ENCODE measurements around the gene SLC25A19. TPM values are rescaled to one million over a fixed set of nuclear protein-coding genes. Genes with fewer than 3 reads are reported as not detected.
"Not testable (repeated sequence)": the region's sequence is repeated elsewhere in the genome, so short reads cannot be mapped to it uniquely, and the experiment has no call there.

The SLC25A19 gene
- total and polyA plus RNA-seq, 2 experiments from 2014 or later = 12.2 to 13.2 TPM

DNA sequence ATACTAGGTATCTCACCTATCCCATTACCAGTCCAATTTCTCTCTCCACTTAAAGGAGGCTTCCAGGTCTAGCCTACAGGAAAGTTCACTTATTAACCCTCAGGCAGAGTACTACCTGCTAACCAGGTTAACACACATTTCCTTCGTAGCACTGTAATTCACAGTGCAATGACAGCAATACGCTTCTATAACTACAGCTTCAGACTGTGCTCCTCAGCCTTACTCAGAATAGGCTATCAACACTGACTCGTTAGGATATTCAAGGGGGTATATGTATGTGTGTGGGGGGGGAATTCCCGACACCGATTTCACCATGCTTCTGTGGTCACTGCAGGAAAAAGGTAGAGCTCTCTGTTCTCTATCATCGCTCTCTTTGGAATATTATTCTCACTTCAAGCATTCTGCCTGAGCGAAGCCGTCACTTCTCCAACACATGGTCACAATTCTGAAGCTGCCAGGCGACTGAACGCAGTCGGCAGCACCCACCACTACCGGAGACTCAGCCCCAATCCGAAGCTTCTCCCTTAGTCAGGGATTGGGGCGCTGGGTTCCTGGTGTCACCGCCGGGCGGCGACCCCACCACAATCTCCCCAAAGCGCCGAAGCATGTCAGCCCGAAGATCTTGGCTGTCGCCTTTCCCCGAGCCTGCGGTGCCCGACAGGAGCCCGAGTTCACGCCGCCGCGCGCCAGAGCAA lies 28.4 kb downstream of the SLC25A19 start:
- H3K36me3 ChIP-seq = peaks cover 3% of the 10 kb centered on the region
- DNase-seq (ENCODE audit: low read depth in 1 of 2, low spot score in 1 of 2) = peak in 1 of 2 donors; percentile 29
- peaks cover 14% of the 10 kb centered on the region for H3K4me1 ChIP-seq (ENCODE audit: low read depth)
- peak overlapping the region; percentile 99 for H3K27ac ChIP-seq
- no peaks in the 10 kb centered on the region for H3K27me3 ChIP-seq
- TF ChIP-seq, protein P1, sequence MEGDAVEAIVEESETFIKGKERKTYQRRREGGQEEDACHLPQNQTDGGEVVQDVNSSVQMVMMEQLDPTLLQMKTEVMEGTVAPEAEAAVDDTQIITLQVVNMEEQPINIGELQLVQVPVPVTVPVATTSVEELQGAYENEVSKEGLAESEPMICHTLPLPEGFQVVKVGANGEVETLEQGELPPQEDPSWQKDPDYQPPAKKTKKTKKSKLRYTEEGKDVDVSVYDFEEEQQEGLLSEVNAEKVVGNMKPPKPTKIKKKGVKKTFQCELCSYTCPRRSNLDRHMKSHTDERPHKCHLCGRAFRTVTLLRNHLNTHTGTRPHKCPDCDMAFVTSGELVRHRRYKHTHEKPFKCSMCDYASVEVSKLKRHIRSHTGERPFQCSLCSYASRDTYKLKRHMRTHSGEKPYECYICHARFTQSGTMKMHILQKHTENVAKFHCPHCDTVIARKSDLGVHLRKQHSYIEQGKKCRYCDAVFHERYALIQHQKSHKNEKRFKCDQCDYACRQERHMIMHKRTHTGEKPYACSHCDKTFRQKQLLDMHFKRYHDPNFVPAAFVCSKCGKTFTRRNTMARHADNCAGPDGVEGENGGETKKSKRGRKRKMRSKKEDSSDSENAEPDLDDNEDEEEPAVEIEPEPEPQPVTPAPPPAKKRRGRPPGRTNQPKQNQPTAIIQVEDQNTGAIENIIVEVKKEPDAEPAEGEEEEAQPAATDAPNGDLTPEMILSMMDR (IDR thresholded peaks at IDR 0.05; ENCODE audit: low read depth, low read length) = no peak
- peak overlapping the region; percentile 91 for H3K4me3 ChIP-seq
- no peaks in the 10 kb centered on the region for H3K9me3 ChIP-seq (ENCODE audit: low read depth)

DNA sequence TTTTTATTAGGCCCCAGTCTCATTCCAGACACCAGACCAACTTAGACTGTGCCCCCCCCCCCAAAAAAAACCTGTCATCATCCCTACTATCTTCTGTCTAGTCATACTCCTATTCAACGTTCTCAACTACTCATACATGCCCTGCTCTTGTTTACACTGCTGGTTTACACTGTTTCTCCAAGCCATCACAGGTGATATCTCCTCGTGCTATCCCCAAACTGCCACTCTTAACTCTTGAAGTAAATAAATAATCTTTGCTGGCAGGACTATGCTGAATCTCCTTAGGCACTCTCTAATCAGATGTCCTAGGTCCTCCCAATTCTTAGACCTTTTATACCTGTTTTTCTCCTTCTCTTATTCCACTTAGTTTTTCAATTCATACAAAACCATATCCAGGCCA lies 32.0 kb downstream of the SLC25A19 start:
- not testable (repeated sequence) for DNase-seq (ENCODE audit: low read depth in 1 of 2, low spot score in 1 of 2); H3K27me3 ChIP-seq; H3K36me3 ChIP-seq; H3K27ac ChIP-seq; H3K4me3 ChIP-seq; H3K4me1 ChIP-seq (ENCODE audit: low read depth); H3K9me3 ChIP-seq (ENCODE audit: low read depth)

DNA sequence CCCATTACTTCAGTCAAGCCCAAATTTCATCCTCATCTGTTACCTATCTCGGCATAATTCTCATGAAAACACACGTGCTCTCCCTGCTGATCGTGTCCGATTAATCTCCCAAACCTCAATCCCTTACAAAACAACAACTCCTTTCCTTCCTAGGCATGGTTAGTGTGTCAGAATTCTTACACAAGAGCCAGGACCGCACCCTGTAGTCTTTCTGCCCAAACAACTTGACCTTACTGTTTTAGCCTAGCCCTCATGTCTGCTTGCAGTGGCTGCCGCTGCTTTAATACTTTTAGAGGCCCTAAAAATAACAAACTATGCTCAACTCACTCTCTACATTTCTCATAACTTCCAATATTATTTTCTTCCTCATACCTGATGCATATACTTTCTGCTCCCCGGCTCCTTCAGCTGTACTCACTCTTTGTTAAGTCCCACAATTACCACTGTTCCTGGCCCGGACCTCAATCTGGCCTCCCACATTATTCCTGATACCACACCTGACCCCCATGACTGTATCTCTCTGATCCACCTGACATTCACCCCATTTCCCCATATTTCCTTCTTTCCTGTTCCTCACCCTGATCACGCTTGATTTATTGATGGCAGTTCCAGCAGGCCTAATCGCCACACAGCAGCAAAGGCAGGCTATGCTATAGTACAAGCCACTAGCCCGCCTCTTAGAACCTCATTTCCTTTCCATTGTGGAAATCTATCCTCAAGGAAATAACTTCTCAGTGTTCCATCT lies 33.1 kb downstream of the SLC25A19 start:
- not testable (repeated sequence) for H3K36me3 ChIP-seq; DNase-seq (ENCODE audit: low read depth in 1 of 2, low spot score in 1 of 2); H3K27ac ChIP-seq; H3K27me3 ChIP-seq; H3K4me1 ChIP-seq (ENCODE audit: low read depth); H3K4me3 ChIP-seq; H3K9me3 ChIP-seq (ENCODE audit: low read depth)

DNA sequence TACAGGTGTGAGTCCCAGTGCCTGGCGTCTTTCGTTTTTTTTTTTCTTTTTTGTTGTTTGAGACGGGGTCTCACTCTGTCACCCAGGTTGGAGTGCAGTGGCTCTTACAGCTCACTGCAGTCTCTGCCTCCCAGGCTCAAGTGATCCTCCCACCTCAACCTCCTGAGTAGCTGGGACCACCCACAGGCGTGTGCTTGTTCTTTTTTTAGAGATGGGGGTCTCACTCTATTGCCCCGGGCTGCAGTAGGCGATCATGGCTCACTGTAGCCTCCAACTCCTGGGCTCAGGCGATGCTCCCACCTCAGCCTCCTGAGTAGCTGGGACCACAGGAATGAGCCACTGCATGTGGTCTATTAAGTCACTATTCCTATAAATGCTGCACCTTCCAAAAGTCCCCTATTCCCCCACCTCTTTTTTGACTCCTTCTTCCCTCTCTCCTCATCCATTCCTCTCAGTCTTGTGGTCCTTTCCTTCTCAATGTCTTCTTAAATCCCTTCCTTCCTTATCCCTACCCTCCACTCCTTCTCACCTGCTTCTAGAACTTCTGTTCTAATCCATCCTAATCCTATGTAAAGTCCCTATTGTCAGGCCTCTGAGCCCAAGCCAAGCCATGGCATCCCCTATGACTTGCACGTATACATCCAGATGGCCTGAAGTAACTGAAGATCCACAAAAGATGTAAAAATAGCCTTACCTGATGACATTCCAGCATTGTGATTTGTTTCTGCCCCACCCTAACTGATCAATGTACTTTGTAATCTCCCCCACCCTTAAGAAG lies 37.0 kb downstream of the SLC25A19 start:
- Histone ChIP-seq H3K36me3 (no peaks in the 10 kb centered on the region), H3K4me3 (no peak overlapping the region), H3K27ac (no peak overlapping the region), H3K27me3 (no peaks in the 10 kb centered on the region), H3K4me1 (ENCODE audit: low read depth) (no peaks in the 10 kb centered on the region), H3K9me3 (ENCODE audit: low read depth) (no peaks in the 10 kb centered on the region)
- no peak for DNase-seq (ENCODE audit: low read depth in 1 of 2, low spot score in 1 of 2)
- TF ChIP-seq, protein P1 (IDR thresholded peaks at IDR 0.05; ENCODE audit: low read depth, low read length) = no peak

DNA sequence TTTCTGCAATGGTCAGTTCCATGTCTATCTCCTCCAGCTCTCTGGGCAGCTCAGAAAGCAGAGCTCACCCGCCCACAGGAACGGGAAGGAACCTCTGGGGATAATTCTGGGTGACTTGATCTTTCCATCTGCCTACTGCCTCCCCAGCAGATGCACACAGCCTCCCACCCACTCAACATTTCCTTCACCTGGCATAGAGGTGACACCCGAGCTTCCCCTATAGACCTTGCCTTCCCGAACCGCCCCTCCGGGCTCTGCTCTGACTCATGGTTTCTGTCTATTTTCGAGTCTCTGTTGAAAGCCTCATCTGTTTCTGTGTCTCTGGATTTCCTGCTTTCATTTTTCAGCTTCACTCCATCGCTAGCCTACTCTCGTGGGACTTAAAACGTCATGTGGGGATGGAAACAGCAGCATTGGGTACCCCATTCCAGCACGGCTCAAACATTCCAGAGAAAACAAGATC lies 39.2 kb downstream of the SLC25A19 start:
- no peak overlapping the region for H3K27ac ChIP-seq
- no peaks in the 10 kb centered on the region for H3K4me1 ChIP-seq (ENCODE audit: low read depth)
- no peaks in the 10 kb centered on the region for H3K27me3 ChIP-seq
- TF ChIP-seq, protein P1 (IDR thresholded peaks at IDR 0.05; ENCODE audit: low read depth, low read length) = no peak
- no peaks in the 10 kb centered on the region for H3K9me3 ChIP-seq (ENCODE audit: low read depth)
- H3K36me3 ChIP-seq = peaks cover 8% of the 10 kb centered on the region
- no peak overlapping the region for H3K4me3 ChIP-seq
- DNase-seq (ENCODE audit: low read depth in 1 of 2, low spot score in 1 of 2) = peak in 1 of 2 donors; percentile 70

DNA sequence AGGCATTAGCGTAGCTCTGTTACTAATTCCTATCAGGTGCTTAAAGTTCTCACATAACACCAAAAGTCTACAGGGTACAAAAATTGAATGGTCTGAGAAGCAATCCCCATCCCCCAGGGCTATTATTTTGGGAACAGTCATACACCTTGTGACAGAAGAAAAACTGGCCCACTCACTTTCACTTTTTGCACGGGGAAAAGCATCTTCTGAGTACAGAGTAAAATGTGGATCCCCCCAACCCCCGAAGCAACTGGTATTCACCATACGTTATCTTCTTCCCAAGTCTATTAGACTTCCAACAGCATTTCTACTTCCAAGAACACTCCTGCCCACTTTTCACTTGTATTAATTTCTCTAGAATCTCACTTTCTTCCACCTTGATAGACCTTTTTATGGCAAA lies 39.7 kb downstream of the SLC25A19 start:
- Histone ChIP-seq H3K27ac (no peak overlapping the region), H3K4me1 (ENCODE audit: low read depth) (no peaks in the 10 kb centered on the region), H3K9me3 (ENCODE audit: low read depth) (no peaks in the 10 kb centered on the region), H3K27me3 (no peaks in the 10 kb centered on the region), H3K4me3 (no peak overlapping the region), H3K36me3 (peaks cover 13% of the 10 kb centered on the region)
- DNase-seq (ENCODE audit: low read depth in 1 of 2, low spot score in 1 of 2) = no peak
- TF ChIP-seq, protein P1 (IDR thresholded peaks at IDR 0.05; ENCODE audit: low read depth, low read length) = no peak

Measured in cardiac muscle cell (in vitro differentiated cells and primary cell).